ENCODE data around the gene AFF3. TPM values are rescaled to one million over a fixed set of nuclear protein-coding genes. Genes with fewer than 3 reads are reported as not detected.

Gene AFF3
- total RNA-seq, 1 experiment from 2014 or later, result 0.05 TPM

DNA sequence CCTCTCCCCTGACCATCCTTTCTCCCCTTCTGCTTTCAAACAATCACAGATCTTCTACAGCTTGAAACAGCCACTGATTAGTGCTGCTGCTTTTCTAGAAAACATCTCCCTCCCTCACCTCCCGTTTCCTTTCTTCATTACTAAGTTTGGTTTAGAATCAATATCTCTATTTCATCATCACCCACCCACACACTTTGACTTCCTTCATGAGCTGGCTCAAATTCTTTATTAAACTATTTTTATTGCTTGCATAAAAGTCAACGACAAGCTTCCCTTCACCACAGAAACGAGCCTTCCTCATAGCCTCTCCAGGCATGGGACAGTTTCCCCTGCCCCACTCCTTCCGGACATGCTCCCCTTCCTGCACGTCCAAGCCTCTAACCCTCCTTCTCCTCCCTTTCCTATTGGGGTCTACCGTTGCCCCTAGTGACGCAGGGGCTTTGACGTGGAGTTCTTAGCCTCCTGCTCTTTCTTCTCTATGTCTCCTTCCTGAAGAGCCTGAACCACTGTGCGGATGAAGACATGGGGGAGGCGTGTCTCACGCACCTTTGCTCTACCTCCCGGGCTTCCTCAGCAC lies 172.0 kb downstream of the AFF3 start:
- H3K9me3 ChIP-seq, result no peaks in the 10 kb centered on the region
- no peaks in the 10 kb centered on the region for H3K27me3 ChIP-seq (replicated peaks; ENCODE audit: control insufficient read depth, insufficient read depth, low read length)
- H3K4me3 ChIP-seq (ENCODE audit: low read depth, low read length), result no peak overlapping the region
- no peaks in the 10 kb centered on the region for H3K36me3 ChIP-seq (ENCODE audit: control insufficient read depth, insufficient read depth, low read length)
- no peak overlapping the region for H3K4me3 Mint-ChIP-seq (ENCODE audit: unreplicated experiment)
- no peak for DNase-seq
- BruUV-seq (replicated peaks), result no TSS peak
- H3K4me1 Mint-ChIP-seq (ENCODE audit: low read depth, unreplicated experiment), result no peaks in the 10 kb centered on the region
- no peak overlapping the region for H3K27ac Mint-ChIP-seq (ENCODE audit: unreplicated experiment)
- H3K9me3 Mint-ChIP-seq (ENCODE audit: unreplicated experiment), result no peaks in the 10 kb centered on the region
- POLR2A ChIA-PET, result no interaction called here
- no peaks in the 10 kb centered on the region for H3K36me3 Mint-ChIP-seq (ENCODE audit: insufficient read depth, unreplicated experiment)
- intact Hi-C loops (cut with micrococcal nuclease; ENCODE audit: unreplicated experiment), result no loop called here
- no peak for TF ChIP-seq CTCF (IDR thresholded peaks at IDR 0.05; ENCODE audit: insufficient read depth in 1 of 2, low read depth in 1 of 2, low read length in 1 of 2, severe bottlenecking in 1 of 2, unreplicated experiment in 1 of 2)
- H3K27me3 Mint-ChIP-seq (ENCODE audit: insufficient read depth, unreplicated experiment), result peaks cover 33% of the 10 kb centered on the region
- H3K4me1 ChIP-seq, result no peaks in the 10 kb centered on the region
- CTCF ChIA-PET, result no interaction called here

DNA sequence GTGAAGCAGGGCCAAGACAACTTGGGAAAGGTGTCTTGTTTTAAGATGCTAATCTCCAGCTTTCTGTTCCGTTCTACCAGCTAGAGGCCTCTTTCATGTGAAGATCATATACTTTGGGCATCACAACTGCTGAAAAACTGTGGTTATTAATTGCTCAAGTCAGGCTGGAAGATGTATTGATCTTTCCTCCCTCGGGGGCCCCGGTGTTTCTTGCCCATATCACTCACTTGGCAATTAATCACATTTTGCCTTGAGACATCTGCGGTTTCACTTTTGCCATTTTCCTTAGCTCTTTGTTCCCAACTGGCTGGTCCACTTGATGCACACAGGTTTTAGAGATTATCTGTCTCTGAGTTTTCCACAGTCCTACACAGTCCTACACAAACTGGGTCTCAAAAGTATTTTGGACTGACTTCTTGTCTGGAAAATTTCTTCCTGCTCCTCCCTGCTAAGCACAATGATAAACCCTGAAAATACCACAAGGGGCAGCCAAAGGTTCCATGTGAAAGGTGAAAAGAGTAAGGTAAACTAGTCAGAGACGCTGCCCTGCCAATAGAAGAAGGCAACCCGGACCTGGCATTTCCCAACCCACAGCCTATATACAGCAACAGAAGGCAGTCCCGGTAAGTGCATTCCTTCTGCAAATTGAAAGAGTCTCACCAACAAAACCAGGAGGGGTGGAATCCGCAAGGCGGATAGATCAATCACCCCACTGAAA lies 181.0 kb downstream of the AFF3 start:
- Histone ChIP-seq H3K27me3 (replicated peaks; ENCODE audit: control insufficient read depth, insufficient read depth, low read length) (no peaks in the 10 kb centered on the region; the same call in 1 of the 2 replicates), H3K4me1 (no peaks in the 10 kb centered on the region), H3K9me3 (no peaks in the 10 kb centered on the region), H3K36me3 (ENCODE audit: control insufficient read depth, insufficient read depth, low read length) (no peaks in the 10 kb centered on the region), H3K4me3 (ENCODE audit: low read depth, low read length) (no peak overlapping the region)
- no peak for DNase-seq
- H3K27me3 Mint-ChIP-seq (ENCODE audit: insufficient read depth, unreplicated experiment), result peaks cover 9% of the 10 kb centered on the region
- H3K4me1 Mint-ChIP-seq (ENCODE audit: low read depth, unreplicated experiment), result no peaks in the 10 kb centered on the region
- BruUV-seq (replicated peaks), result no TSS peak
- no peak overlapping the region for H3K27ac Mint-ChIP-seq (ENCODE audit: unreplicated experiment)
- no peak overlapping the region for H3K4me3 Mint-ChIP-seq (ENCODE audit: unreplicated experiment)
- no peaks in the 10 kb centered on the region for H3K9me3 Mint-ChIP-seq (ENCODE audit: unreplicated experiment)
- ChIA-PET CTCF (no interaction called here), POLR2A (no interaction called here)
- no peaks in the 10 kb centered on the region for H3K36me3 Mint-ChIP-seq (ENCODE audit: insufficient read depth, unreplicated experiment)
- intact Hi-C loops (cut with micrococcal nuclease; ENCODE audit: unreplicated experiment), result no loop called here
- no peak for TF ChIP-seq CTCF (IDR thresholded peaks at IDR 0.05; ENCODE audit: insufficient read depth in 1 of 2, low read depth in 1 of 2, low read length in 1 of 2, severe bottlenecking in 1 of 2, unreplicated experiment in 1 of 2)

DNA sequence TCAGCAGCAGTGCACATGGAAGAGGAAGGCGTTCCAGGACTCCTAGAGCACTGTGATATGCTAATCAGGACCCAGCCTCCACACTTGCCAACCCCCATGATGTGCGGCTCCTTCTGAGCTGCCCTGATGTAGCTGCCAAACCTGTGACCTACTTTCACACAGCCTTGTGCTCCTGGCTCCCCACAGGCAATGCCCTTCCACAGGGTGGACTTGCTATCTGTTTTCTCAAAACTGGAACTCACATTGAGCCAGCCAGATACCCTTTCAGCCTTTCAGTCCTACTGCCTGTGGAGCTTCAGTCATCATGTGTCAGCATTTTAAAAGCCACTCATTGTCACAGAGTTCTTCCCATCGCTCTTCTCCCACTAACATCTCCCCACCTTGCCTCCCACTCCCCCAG lies 181.6 kb downstream of the AFF3 start:
- Histone ChIP-seq H3K4me3 (ENCODE audit: low read depth, low read length) (no peak overlapping the region), H3K27me3 (replicated peaks; ENCODE audit: control insufficient read depth, insufficient read depth, low read length) (no peaks in the 10 kb centered on the region; the same call in 1 of the 2 replicates), H3K9me3 (no peaks in the 10 kb centered on the region), H3K36me3 (ENCODE audit: control insufficient read depth, insufficient read depth, low read length) (no peaks in the 10 kb centered on the region), H3K4me1 (no peaks in the 10 kb centered on the region)
- no peak overlapping the region for H3K27ac Mint-ChIP-seq (ENCODE audit: unreplicated experiment)
- peaks cover 9% of the 10 kb centered on the region for H3K27me3 Mint-ChIP-seq (ENCODE audit: insufficient read depth, unreplicated experiment)
- no peak overlapping the region for H3K4me3 Mint-ChIP-seq (ENCODE audit: unreplicated experiment)
- BruUV-seq (replicated peaks), result no TSS peak
- no peaks in the 10 kb centered on the region for H3K36me3 Mint-ChIP-seq (ENCODE audit: insufficient read depth, unreplicated experiment)
- H3K4me1 Mint-ChIP-seq (ENCODE audit: low read depth, unreplicated experiment), result no peaks in the 10 kb centered on the region
- TF ChIP-seq CTCF (IDR thresholded peaks at IDR 0.05; ENCODE audit: insufficient read depth in 1 of 2, low read depth in 1 of 2, low read length in 1 of 2, severe bottlenecking in 1 of 2, unreplicated experiment in 1 of 2), result no peak
- CTCF ChIA-PET, result no interaction called here
- POLR2A ChIA-PET, result no interaction called here
- intact Hi-C loops (cut with micrococcal nuclease; ENCODE audit: unreplicated experiment), result no loop called here
- no peak for DNase-seq
- H3K9me3 Mint-ChIP-seq (ENCODE audit: unreplicated experiment), result no peaks in the 10 kb centered on the region
